ENCODE results near the gene PIK3R3.
"Not testable (repeated sequence)": the region's sequence is repeated elsewhere in the genome, so short reads cannot be mapped to it uniquely, and the experiment has no call there.

The PIK3R3 gene

GRCh38 chr1:46112108-46112507 is 20.3 kb downstream of the PIK3R3 start:
- Histone ChIP-seq H3K9ac (ENCODE audit: low read depth in 1 of 2, low read length in 2 of 2) (no peak overlapping the region), H3K27me3 (ENCODE audit: control insufficient read depth in 1 of 2, insufficient read depth in 2 of 2, low read length in 2 of 2) (no peaks in the 10 kb centered on the region), H3K4me1 (ENCODE audit: control insufficient read depth in 1 of 2, insufficient read depth in 2 of 2, low read length in 2 of 2) (no peaks in the 10 kb centered on the region), H3K36me3 (ENCODE audit: control insufficient read depth in 1 of 2, insufficient read depth in 2 of 2, low read length in 2 of 2) (no peaks in the 10 kb centered on the region), H3K27ac (ENCODE audit: low read depth, low read length) (no peak overlapping the region), H3K4me3 (ENCODE audit: low read depth in 1 of 2, low read length in 2 of 2) (no peak overlapping the region), H3K9me3 (ENCODE audit: control insufficient read depth in 1 of 2, low read length in 2 of 2) (no peaks in the 10 kb centered on the region)

GRCh38 chr1:46110521-46110920 is 21.9 kb downstream of the PIK3R3 start:
- Histone ChIP-seq H3K4me3 (ENCODE audit: low read depth in 1 of 2, low read length in 2 of 2) (no peak overlapping the region), H3K4me1 (ENCODE audit: control insufficient read depth in 1 of 2, insufficient read depth in 2 of 2, low read length in 2 of 2) (no peaks in the 10 kb centered on the region), H3K27me3 (ENCODE audit: control insufficient read depth in 1 of 2, insufficient read depth in 2 of 2, low read length in 2 of 2) (no peaks in the 10 kb centered on the region), H3K9ac (ENCODE audit: low read depth in 1 of 2, low read length in 2 of 2) (no peak overlapping the region), H3K27ac (ENCODE audit: low read depth, low read length) (no peak overlapping the region), H3K9me3 (ENCODE audit: control insufficient read depth in 1 of 2, low read length in 2 of 2) (no peaks in the 10 kb centered on the region), H3K36me3 (ENCODE audit: control insufficient read depth in 1 of 2, insufficient read depth in 2 of 2, low read length in 2 of 2) (no peaks in the 10 kb centered on the region)

GRCh38 chr1:46102769-46103476 is 29.5 kb downstream of the PIK3R3 start:
- no peak overlapping the region for H3K9ac ChIP-seq (ENCODE audit: low read depth in 1 of 2, low read length in 2 of 2)
- no peak overlapping the region for H3K27ac ChIP-seq (ENCODE audit: low read depth, low read length)
- H3K27me3 ChIP-seq (ENCODE audit: control insufficient read depth in 1 of 2, insufficient read depth in 2 of 2, low read length in 2 of 2): no peaks in the 10 kb centered on the region
- no peak overlapping the region for H3K4me3 ChIP-seq (ENCODE audit: low read depth in 1 of 2, low read length in 2 of 2)
- H3K9me3 ChIP-seq (ENCODE audit: control insufficient read depth in 1 of 2, low read length in 2 of 2): no peaks in the 10 kb centered on the region
- no peaks in the 10 kb centered on the region for H3K36me3 ChIP-seq (ENCODE audit: control insufficient read depth in 1 of 2, insufficient read depth in 2 of 2, low read length in 2 of 2)
- no peaks in the 10 kb centered on the region for H3K4me1 ChIP-seq (ENCODE audit: control insufficient read depth in 1 of 2, insufficient read depth in 2 of 2, low read length in 2 of 2)

- Histone ChIP-seq H3K27ac (ENCODE audit: low read depth, low read length) (no peak overlapping the region), H3K4me1 (ENCODE audit: control insufficient read depth in 1 of 2, insufficient read depth in 2 of 2, low read length in 2 of 2) (no peaks in the 10 kb centered on the region), H3K4me3 (ENCODE audit: low read depth in 1 of 2, low read length in 2 of 2) (no peak overlapping the region), H3K9me3 (ENCODE audit: control insufficient read depth in 1 of 2, low read length in 2 of 2) (no peaks in the 10 kb centered on the region), H3K9ac (ENCODE audit: low read depth in 1 of 2, low read length in 2 of 2) (no peak overlapping the region), H3K36me3 (ENCODE audit: control insufficient read depth in 1 of 2, insufficient read depth in 2 of 2, low read length in 2 of 2) (no peaks in the 10 kb centered on the region), H3K27me3 (ENCODE audit: control insufficient read depth in 1 of 2, insufficient read depth in 2 of 2, low read length in 2 of 2) (no peaks in the 10 kb centered on the region)
Observed at GRCh38 chr1:46099215-46099614, 33.2 kb downstream of the PIK3R3 start.

- Histone ChIP-seq H3K4me3 (ENCODE audit: low read depth in 1 of 2, low read length in 2 of 2) (no peak overlapping the region), H3K4me1 (ENCODE audit: control insufficient read depth in 1 of 2, insufficient read depth in 2 of 2, low read length in 2 of 2) (no peaks in the 10 kb centered on the region), H3K36me3 (ENCODE audit: control insufficient read depth in 1 of 2, insufficient read depth in 2 of 2, low read length in 2 of 2) (no peaks in the 10 kb centered on the region), H3K27ac (ENCODE audit: low read depth, low read length) (no peak overlapping the region), H3K9me3 (ENCODE audit: control insufficient read depth in 1 of 2, low read length in 2 of 2) (no peaks in the 10 kb centered on the region), H3K9ac (ENCODE audit: low read depth in 1 of 2, low read length in 2 of 2) (no peak overlapping the region), H3K27me3 (ENCODE audit: control insufficient read depth in 1 of 2, insufficient read depth in 2 of 2, low read length in 2 of 2) (no peaks in the 10 kb centered on the region)
Observed at GRCh38 chr1:46098027-46098712, 34.3 kb downstream of the PIK3R3 start.

- Histone ChIP-seq H3K27ac (ENCODE audit: low read depth, low read length) (no peak overlapping the region), H3K27me3 (ENCODE audit: control insufficient read depth in 1 of 2, insufficient read depth in 2 of 2, low read length in 2 of 2) (no peaks in the 10 kb centered on the region), H3K4me3 (ENCODE audit: low read depth in 1 of 2, low read length in 2 of 2) (no peak overlapping the region), H3K9me3 (ENCODE audit: control insufficient read depth in 1 of 2, low read length in 2 of 2) (no peaks in the 10 kb centered on the region), H3K4me1 (ENCODE audit: control insufficient read depth in 1 of 2, insufficient read depth in 2 of 2, low read length in 2 of 2) (no peaks in the 10 kb centered on the region), H3K9ac (ENCODE audit: low read depth in 1 of 2, low read length in 2 of 2) (no peak overlapping the region), H3K36me3 (ENCODE audit: control insufficient read depth in 1 of 2, insufficient read depth in 2 of 2, low read length in 2 of 2) (no peaks in the 10 kb centered on the region)
Observed at GRCh38 chr1:46097149-46097472, 35.3 kb downstream of the PIK3R3 start.

- H3K27me3 ChIP-seq (ENCODE audit: control insufficient read depth in 1 of 2, insufficient read depth in 2 of 2, low read length in 2 of 2): no peaks in the 10 kb centered on the region
- no peaks in the 10 kb centered on the region for H3K36me3 ChIP-seq (ENCODE audit: control insufficient read depth in 1 of 2, insufficient read depth in 2 of 2, low read length in 2 of 2)
- H3K9me3 ChIP-seq (ENCODE audit: control insufficient read depth in 1 of 2, low read length in 2 of 2): no peaks in the 10 kb centered on the region
- H3K9ac ChIP-seq (ENCODE audit: low read depth in 1 of 2, low read length in 2 of 2): no peak overlapping the region
- H3K27ac ChIP-seq (ENCODE audit: low read depth, low read length): no peak overlapping the region
- no peak overlapping the region for H3K4me3 ChIP-seq (ENCODE audit: low read depth in 1 of 2, low read length in 2 of 2)
- no peaks in the 10 kb centered on the region for H3K4me1 ChIP-seq (ENCODE audit: control insufficient read depth in 1 of 2, insufficient read depth in 2 of 2, low read length in 2 of 2)
Observed at GRCh38 chr1:46096269-46097148, 35.9 kb downstream of the PIK3R3 start.

- H3K4me1 ChIP-seq (ENCODE audit: control insufficient read depth in 1 of 2, insufficient read depth in 2 of 2, low read length in 2 of 2); H3K4me3 ChIP-seq (ENCODE audit: low read depth in 1 of 2, low read length in 2 of 2); H3K27me3 ChIP-seq (ENCODE audit: control insufficient read depth in 1 of 2, insufficient read depth in 2 of 2, low read length in 2 of 2); H3K36me3 ChIP-seq (ENCODE audit: control insufficient read depth in 1 of 2, insufficient read depth in 2 of 2, low read length in 2 of 2); H3K9ac ChIP-seq (ENCODE audit: low read depth in 1 of 2, low read length in 2 of 2); H3K9me3 ChIP-seq (ENCODE audit: control insufficient read depth in 1 of 2, low read length in 2 of 2); H3K27ac ChIP-seq (ENCODE audit: low read depth, low read length): not testable (repeated sequence)
Observed at GRCh38 chr1:46095110-46095509, 37.3 kb downstream of the PIK3R3 start.

- no peaks in the 10 kb centered on the region for H3K27me3 ChIP-seq (ENCODE audit: control insufficient read depth in 1 of 2, insufficient read depth in 2 of 2, low read length in 2 of 2)
- H3K36me3 ChIP-seq (ENCODE audit: control insufficient read depth in 1 of 2, insufficient read depth in 2 of 2, low read length in 2 of 2): no peaks in the 10 kb centered on the region
- H3K9me3 ChIP-seq (ENCODE audit: control insufficient read depth in 1 of 2, low read length in 2 of 2): no peaks in the 10 kb centered on the region
- no peaks in the 10 kb centered on the region for H3K4me1 ChIP-seq (ENCODE audit: control insufficient read depth in 1 of 2, insufficient read depth in 2 of 2, low read length in 2 of 2)
- H3K4me3 ChIP-seq (ENCODE audit: low read depth in 1 of 2, low read length in 2 of 2): no peak overlapping the region
- H3K9ac ChIP-seq (ENCODE audit: low read depth in 1 of 2, low read length in 2 of 2): no peak overlapping the region
- no peak overlapping the region for H3K27ac ChIP-seq (ENCODE audit: low read depth, low read length)
Observed at GRCh38 chr1:46094471-46095005, 37.9 kb downstream of the PIK3R3 start.

- not testable (repeated sequence) for H3K27me3 ChIP-seq (ENCODE audit: control insufficient read depth in 1 of 2, insufficient read depth in 2 of 2, low read length in 2 of 2); H3K9me3 ChIP-seq (ENCODE audit: control insufficient read depth in 1 of 2, low read length in 2 of 2); H3K9ac ChIP-seq (ENCODE audit: low read depth in 1 of 2, low read length in 2 of 2); H3K27ac ChIP-seq (ENCODE audit: low read depth, low read length); H3K4me3 ChIP-seq (ENCODE audit: low read depth in 1 of 2, low read length in 2 of 2); H3K4me1 ChIP-seq (ENCODE audit: control insufficient read depth in 1 of 2, insufficient read depth in 2 of 2, low read length in 2 of 2); H3K36me3 ChIP-seq (ENCODE audit: control insufficient read depth in 1 of 2, insufficient read depth in 2 of 2, low read length in 2 of 2)
Observed at GRCh38 chr1:46093832-46094231, 38.6 kb downstream of the PIK3R3 start.
